Kidney capillary endothelial cell (primary cell): ENCODE data around the gene HOTAIR.

Source experiments
- DNase-seq: peaks from one replicate; pipeline ENCODE4 v3.0.0-alpha.2; 2018; ENCODE audit warnings: low spot score

The HOTAIR gene

DNA sequence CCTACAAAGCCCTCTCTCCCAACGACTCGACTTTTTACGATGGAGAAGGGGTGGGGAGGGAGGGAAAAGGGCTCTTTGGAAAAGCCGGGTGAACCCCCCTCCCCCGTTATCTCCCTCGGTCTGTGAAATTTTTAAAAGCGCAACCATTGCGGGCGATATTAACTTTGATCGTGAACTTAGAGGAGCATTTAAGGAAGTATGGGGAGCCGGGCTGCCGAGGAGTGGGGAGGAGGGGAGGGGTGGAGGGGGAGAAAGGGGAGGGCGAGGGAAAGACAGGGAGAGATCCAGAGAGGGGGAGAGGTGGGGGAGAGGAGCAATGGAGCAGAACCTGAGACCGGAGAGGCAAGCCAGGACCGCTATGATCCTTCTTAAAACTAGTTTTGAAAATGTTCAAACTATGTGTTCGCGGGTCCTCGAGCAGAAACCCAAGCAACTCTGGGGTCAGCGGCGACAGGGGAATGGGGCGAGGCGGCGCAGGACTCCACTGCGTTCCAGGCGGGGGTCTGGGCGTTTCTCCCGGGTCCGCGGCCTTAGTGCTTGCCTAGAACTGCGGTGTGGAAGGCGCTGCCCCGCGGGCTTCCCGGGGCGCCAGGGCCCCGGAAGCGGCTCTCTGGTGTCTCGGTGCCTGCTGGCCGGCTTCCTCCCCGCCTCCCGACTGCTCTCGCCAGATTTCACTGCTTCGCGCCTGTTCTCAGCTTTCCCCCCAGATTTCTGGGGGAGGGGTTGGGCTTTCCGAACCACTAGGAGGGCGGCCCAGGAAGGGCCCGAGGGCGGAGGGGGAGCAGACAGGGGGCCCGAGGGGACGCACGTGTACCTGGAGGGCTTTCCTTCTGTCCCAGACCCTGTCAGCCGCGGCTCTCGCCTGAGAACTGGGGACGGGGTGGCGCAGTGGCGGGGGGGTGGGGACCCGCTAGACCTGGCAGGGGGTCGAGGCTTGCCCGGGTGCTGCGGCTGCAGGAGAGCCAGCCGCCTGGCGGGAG, at the start of gene HOTAIR:
HOTAIR (minus strand) TSS at position 871 of the 980 bp plus-strand sequence.
- DNase-seq: no peak

DNA sequence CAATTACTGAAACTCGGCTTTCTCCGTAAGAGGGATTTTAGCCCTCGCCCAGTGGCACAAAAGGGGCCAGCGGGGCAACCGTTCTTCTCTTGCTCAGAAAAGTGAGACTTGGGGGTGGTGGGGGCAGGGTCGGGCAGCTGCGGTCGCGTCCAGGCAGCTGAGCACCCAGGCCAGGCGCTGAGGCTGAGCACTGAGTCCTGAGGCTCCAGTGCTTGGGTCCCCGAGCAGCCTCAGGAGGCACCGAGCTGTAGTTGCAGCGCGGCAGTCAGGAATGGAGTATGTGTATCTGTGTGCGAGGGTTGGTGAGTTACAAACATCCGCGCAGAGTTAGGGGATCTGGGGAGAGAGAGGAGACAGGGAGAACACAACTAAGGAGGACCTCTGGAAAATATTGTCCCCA, 49.4 kb upstream of the HOTAIR start:
- DNase-seq: no peak

DNA sequence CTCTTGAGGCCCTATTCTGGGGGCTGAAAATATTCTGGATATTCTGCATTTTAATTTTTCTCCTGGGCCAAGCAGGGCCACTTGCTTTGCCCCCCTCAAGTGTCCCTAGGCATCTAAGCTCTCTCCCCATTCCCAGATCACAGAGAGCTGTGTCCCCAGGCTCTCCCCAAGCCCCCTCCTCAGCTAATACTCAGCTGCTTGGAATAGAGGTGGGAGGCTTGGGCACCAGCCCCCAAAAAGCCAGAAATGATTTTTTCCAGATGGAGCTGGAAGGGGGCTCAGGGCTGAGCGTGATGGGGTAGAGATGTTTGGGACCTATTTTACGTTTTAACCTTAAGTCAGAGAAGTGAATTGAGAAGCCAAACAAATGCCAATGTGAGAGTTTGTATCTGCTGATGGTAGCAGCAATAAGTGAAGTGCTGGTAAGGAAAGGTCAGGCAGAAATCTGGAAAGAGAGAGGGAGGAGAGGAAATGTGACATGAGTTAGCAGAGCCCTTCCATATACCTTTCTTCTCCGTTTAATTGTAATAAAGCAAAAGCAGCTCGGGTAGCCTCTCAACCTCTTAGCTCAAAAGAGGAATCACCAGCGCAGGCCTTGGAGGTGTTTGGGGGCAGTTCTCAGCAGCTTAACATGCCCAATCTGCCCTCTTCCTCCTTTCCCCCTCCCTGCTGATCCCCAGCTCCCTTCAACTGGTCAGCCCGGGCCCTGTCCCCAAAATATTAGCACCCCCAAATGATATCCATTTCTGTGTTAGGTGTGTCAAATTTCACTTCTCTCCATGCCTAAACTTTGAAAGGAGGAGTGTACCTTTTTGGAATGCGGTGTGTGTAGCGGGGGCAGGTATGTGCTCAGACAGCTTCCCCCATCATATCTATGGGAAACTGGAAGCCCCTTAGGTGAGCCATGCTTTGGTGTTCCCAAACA, 48.5 kb upstream of the HOTAIR start:
- no peak for DNase-seq

DNA sequence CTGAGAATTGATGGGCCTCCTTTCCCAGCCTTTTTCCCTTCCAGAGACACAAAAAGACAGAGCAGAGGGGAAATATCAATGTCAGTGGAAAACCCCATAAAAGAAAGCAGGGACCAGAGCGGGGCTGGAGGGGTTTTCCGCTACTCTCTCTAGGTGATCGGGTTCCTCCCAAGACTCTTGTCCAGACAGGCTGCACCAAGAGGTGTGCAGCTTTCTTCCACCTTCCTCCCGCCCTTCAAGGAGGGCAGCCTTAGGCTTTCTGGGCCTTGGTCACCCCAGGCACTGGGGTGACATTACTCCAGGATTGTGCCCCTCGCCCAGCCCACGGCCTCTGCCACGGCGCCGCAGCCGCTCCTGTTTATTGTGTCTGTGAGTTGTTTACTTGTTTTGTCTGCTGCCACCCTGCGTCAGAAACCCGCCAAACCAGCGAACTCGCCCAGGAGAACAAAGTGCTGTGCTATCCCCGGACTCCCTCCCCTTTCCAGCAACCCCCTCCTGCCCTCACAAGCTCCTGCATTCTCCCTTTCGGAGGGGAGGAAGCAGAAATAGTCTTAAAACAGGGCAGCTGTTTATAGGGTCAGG, 46.8 kb upstream of the HOTAIR start:
- DNase-seq: no peak

DNA sequence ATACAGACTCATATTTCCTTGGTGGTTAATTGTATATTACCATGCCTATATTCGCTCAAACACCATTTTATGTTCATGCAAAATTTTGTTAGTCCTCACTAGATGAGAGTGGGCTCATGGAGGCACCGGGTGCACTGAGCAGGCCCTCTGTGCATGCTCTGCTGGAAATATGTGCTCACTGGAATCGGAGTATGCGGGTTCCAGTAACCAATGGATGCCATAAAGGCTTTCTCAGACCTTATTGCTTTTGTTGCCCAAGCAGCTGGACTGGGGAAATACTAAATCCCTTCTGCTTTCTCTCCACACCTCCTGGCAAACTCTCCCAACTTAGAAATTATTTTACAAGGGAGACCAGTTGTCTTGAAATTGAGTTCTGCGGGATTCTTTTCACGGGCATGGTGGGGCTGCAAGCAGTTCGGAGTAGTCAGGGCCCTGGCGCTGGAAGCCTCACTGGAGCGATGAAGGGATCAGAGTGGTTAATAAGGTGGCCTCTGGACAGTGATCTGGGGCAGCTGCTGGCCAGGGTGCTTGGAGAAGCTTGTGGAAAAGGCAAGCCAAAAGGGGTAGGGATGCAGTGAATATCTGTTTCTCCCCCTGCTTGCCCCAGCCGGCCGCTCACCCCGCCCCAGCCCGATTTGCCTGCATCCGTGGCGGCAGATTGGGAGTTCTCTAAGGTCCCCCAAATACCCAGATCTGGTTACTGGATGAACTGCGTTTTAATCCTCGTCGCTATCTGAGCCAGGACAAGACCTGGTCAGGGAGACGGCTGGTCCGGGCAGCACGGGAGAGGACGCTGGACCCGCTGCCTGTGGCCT, 46.0 kb upstream of the HOTAIR start:
- no peak for DNase-seq

DNA sequence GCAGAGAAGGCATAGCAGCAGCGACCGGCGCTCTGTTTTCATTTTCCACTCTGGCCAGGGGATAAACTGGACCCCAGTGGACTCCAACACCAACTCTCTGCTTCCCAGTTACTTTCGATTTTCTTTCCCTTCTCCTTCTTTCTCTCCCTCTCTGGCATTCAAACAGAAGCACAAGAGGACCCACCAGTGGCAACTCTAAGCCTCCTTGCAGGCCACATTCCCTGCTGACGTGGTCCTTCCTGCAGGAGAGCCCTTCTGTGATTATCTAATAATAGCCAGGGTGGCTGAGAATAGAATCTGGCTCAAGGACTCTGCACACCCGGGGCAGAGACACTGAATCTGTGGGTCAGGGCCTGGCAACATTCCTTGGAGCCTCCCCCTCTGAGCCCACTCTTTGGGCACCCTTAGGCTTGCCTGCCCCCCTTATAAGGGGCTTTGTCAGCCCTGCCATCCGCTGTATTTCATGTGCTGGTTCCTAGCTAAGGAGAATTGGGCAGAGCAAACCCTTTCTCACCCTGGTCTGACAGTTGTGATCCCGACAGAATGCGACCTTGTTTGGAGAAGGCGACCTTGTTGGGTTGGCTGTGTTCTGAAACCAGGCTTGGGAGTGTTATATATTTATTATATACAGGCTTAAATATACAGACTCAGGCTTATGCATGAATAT, 45.3 kb upstream of the HOTAIR start:
- DNase-seq: no peak

DNA sequence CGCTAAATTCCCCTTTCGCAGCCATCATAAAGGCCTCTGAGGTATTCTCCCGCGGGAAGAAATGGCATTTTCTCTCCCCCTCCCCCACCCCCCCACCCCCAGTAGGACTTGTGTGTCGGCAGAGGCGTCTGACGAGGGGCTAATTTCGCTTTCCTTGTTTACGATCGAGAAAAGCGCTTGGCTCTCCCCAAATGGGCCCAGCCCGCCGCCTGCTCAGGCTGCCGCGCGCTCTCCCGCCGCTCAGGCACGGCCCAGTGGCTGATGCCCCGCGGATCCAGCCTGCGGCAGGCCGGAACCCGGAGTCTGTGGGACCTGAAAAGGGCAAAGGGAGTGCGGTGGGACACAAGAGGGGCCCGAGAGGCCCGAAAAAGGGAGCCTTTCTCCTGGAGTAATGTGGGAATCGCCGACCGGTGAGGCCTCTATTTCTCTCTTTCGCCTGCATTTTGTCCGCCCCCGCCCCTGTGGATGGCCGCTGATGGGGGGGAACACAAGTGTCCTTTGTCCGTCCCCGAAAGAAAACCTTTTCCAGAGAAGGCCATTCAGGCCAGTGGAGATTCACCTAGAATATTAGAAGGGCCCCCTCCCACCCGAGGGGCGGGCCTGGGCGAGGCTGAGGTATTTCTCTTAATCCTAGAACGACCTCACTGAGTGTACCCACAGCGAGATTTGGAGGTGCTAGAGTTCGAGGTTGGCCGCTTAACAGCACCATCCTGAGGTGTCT, 44.5 kb upstream of the HOTAIR start:
- DNase-seq: no peak

DNA sequence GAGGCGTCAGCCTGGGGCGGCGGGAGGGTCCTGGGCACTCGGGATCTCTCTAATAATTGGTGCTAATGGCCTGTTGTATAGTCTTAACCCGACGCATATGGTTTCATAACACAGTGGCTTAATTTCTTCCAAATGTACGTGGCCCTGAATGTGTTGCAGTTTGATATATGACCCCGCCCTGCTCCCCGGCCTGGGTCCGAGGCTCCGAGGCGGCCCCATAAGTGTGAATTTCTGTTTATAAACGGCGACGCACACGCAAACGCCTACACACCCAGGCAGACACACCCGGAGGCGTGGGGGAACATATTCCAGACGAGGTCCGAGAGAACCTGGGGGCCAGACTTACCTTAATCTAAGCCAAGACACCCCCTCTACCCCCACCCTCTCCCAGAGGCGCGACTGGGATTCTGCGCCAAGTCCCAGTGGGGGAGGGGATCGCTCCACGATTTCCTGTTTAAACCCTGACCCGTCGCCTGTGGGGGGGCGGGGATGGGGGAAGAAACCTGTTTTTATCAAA, 43.8 kb upstream of the HOTAIR start:
- DNase-seq: no peak

DNA sequence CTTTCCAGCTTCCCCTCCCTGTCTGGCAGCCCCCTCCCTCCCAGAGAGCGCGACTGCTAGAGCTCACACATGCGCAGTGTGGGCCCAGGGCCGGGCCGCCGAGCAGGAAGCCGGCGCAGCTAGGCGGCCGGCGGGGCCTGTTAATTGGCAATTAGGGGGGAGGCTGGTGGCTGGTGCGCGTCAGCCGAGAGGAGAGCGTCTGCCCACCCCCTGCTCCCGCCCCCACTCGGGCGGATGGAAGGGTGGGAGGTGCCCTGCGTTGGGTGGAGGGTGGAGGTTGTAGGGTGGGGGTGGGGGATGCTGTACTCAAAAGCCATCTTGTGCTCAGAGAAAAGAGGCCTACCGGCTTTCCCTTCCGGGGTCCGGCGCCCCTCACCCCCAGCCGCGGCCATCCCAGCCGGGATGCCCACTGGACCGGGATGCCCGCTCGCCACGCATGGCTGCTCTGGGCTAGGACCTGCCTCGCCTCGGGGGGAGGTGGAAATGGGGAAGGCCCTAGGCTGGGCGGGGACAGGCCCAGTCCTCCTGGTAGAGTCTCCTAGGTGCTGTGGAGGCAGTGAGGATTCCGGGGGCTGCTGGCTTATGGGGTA, 43.2 kb upstream of the HOTAIR start:
- no peak for DNase-seq

DNA sequence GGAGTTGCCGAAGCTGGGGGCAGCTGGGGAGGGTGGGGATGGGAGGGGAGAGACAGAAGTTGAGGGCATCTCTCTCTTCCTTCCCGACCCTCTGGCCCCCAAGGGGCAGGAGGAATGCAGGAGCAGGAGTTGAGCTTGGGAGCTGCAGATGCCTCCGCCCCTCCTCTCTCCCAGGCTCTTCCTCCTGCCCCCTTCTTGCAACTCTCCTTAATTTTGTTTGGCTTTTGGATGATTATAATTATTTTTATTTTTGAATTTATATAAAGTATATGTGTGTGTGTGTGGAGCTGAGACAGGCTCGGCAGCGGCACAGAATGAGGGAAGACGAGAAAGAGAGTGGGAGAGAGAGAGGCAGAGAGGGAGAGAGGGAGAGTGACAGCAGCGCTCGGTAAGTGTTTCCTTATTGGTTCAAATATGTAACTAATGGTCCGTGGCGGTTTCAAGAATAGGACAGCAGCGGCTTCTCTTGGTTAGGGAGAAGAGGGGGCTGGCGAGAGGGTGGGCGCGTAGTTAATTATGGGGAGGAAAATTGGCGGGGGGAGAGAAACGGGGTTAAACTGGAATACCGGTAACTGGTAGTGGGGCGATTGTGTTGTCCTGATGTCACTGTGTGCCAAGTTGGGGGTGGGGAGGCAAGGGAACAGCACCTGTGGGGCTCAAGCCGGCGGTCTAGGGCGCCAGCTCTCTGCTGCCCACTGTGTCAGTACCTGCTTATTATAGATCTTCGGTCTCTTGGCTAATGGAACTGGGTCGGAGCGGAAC, 42.5 kb upstream of the HOTAIR start:
- no peak for DNase-seq

DNA sequence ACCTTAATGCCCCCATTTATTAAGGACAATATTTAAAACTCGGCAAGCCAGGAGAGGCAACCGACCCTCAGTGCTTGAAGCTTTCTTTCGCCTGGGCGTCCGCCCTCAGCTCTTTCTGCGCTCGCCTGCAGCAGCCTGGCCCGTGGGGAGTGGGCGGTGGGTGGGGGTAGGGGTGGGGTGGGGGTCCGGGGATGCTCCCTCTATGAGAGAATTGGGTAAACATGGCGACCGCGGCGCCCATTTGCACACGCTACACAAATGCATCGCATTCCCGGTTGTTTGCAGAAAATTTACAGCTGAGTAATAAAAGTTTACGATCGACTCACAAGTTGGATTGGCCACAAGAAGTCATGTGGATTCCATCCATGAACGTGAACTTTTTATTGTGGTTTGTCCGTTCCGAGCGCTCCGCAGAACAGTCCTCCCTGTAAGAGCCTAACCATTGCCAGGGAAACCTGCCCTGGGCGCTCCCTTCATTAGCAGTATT, 41.8 kb upstream of the HOTAIR start:
- DNase-seq: no peak

DNA sequence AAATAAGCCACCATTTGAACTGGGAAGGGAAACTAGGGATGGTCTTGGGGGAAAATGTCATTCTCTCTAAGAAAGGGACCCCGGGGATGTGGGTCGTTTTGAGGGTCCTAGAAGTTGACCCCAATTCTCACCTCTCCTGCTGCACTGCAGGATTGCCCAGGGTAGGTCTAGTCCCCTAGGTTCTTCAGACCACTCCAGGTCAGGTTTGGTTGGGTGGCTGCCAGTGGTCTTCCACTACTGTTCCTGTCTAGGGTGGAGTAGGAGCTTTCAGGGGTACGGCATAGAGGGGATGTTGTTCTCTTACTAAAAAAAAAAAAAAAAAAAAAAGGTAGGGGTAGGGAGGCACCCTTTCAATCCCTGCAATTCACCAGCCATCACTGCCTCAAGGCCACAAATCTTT, 41.3 kb upstream of the HOTAIR start:
- no peak for DNase-seq

DNA sequence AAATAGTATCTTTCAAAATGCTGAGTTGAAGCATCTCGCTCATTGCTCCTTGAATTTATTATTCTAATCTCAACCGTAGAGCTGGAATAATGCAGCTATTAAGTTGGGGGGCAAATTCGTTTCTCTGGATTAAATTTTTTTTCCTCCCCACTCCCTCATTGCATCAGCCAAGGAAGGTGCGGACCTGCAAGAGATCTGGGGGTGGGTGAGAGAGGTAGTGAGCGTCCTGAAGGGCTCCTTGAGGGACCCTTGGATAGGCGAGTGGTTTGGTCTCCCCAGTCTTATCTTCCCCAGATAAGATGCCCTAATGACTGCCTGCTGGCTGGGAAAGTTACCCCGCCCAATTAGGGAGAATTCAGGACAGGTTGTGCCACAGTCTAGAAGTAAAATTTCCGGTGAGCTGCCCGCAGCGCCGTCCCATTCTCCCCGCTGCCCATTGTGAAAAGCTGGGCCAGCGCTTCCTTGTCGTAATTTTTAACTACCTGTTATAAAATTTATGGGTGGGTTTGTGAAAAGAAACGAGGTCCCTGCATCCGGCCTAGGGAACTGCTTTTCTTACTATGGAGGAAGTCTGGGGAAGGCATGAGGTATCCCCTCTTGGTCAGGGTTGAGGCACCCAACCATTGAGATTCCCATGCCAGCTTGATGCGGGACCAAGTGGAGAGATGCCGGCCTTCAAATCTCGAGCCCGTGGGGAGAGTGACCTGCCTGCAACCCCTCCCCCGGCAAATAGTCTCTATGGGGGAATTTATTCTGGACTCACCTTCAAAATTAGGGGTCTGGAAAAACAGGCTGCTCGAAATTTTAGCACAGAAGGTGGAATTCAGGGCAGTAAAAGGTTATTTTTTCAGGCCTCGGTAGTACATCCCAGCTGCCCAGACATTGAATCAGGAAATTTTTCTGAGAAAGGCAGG, 40.5 kb upstream of the HOTAIR start:
- DNase-seq: no peak

DNA sequence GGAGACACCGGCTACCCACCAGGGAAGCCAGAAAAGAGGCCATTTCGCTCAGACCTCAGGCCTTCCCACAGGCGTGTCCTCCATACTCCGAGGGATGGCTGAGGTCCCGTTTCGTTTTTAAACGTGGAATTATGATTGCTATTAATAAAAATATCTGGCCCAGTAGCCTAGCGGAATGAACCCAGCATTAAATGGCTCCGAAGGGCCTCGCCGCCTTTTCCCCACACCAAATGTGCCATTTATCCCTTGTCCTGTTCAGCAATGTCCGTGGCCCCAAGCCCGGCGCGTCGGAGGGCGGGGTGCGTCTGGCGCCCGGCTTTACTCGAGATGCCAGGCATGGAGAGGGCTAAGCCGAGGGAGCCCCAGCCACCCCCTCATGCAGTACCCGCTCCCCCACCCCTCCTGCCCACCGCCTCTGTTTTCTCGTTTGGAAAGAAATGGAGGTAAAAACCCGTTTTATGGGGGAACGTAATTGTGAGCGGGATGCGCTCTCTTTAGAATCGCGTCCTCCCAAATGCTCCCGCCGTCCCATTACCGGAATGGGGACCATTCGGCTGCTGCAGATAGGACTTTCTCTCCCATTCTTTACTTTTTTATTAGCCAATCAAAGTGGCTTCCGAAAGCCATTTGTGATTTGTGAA, 39.7 kb upstream of the HOTAIR start:
- no peak for DNase-seq

DNA sequence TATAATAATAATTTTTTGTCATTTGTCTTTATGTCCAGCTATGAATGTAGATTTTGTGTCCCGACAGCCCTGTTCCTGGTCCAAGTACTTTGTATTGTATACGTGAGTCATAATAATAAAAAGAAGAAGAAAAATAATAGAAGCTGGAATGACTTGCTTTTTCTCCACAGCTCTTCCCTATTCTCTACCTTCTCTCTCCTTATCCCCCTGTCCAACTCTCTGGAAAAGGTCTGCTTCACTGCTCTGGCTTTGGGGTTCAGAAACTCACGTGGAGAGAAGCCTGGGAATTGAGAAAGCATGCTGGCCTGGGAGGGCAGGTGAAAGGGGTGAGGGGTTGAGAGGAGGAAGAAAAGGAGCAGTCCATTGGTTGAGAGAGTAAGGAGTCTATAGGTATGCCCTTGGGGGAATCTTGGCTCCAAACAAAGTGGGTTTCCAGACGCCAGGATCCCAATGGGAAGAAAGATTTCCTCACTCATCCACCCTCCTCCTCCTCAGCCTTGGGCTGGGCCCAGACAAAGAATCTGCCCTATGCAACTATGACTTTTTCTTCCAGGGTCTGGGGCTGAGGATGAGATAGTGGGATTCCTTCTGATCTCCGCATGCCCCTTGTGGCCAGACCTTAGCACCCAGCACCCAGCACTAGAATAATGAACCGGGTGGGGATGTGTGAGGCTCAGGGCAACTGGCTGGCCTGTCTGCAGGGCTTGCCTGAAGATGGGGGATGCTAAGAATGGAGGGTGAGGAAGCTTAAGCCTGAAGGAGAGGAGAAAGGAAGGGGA, 38.1 kb upstream of the HOTAIR start:
- DNase-seq: no peak
